Measurements from ENCODE around the gene EGFL7.

The EGFL7 gene

DNA sequence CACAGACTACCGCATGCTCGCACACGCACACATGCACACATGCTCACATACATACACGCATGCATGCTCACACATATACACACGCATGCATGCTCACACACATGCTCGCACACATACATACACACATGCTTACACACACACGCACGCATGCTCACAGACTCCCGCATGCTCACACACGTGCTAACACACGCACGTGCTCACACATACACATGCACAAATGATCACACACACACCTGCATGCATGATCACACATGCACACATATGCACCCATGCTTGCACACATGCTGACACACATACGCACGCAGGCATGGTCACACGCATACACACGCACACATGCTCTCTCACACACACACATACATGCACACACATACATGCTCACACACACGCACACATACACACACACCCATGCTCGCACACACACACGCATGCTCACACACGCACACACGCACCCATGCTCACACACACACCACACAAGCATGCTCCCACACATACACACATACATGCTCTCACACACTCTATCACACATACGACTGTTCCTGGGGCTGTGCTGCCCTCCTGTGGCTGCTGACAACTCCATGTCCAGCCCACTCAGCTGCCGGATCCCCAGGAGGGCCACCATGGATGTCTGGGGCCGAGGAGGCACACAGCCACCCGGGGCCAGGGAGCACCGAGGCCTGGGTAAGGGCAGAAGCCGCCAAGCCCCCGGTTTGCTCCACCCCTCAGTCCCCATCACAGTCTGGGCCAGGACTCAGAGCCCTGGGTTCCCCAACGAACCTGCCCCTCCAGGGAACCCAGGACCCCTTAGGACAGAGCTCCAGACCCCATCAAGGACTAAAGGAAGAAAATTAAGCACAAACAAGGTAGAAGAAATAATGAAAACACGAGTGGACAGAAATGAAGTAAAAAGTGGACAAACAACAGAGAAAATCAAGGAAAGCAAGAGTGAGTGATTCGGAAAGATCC, 31.4 kb upstream of the EGFL7 start (continued):
- peak; percentile 97 for TF ChIP-seq GLIS2 (tag by site-specific recombination; IDR thresholded peaks at IDR 0.05)
- TF ChIP-seq, protein P1, sequence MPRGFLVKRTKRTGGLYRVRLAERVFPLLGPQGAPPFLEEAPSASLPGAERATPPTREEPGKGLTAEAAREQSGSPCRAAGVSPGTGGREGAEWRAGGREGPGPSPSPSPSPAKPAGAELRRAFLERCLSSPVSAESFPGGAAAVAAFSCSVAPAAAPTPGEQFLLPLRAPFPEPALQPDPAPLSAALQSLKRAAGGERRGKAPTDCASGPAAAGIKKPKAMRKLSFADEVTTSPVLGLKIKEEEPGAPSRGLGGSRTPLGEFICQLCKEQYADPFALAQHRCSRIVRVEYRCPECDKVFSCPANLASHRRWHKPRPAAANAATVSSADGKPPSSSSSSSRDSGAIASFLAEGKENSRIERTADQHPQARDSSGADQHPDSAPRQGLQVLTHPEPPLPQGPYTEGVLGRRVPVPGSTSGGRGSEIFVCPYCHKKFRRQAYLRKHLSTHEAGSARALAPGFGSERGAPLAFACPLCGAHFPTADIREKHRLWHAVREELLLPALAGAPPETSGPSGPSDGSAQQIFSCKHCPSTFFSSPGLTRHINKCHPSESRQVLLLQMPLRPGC (tag by site-specific recombination; IDR thresholded peaks at IDR 0.05), result peak; percentile 74; the same call in 1 of the 2 replicates
- TF ChIP-seq ZNF146 (tag by site-specific recombination; IDR thresholded peaks at IDR 0.05), result no peak; the same call in 1 of the 2 replicates
- TF ChIP-seq, protein P2, sequence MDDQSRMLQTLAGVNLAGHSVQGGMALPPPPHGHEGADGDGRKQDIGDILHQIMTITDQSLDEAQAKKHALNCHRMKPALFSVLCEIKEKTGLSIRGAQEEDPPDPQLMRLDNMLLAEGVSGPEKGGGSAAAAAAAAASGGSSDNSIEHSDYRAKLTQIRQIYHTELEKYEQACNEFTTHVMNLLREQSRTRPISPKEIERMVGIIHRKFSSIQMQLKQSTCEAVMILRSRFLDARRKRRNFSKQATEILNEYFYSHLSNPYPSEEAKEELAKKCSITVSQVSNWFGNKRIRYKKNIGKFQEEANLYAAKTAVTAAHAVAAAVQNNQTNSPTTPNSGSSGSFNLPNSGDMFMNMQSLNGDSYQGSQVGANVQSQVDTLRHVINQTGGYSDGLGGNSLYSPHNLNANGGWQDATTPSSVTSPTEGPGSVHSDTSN (CRISPR knock-in tag; IDR thresholded peaks at IDR 0.05), result peak; percentile 66; the same call in 1 of the 2 replicates
- TF ChIP-seq ZNF48 (tag by site-specific recombination; IDR thresholded peaks at IDR 0.05), result no peak
- no peak for TF ChIP-seq ZNF624 (tag by site-specific recombination; IDR thresholded peaks at IDR 0.05)
- TF ChIP-seq, protein P3, sequence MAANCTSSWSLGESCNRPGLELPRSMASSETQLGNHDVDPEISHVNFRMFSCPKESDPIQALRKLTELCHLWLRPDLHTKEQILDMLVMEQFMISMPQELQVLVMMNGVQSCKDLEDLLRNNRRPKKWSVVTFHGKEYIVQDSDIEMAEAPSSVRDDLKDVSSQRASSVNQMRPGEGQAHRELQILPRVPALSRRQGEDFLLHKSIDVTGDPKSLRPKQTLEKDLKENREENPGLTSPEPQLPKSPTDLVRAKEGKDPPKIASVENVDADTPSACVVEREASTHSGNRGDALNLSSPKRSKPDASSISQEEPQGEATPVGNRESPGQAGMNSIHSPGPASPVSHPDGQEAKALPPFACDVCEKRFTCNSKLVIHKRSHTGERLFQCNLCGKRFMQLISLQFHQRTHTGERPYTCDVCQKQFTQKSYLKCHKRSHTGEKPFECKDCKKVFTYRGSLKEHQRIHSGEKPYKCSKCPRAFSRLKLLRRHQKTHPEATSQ (tag by site-specific recombination; IDR thresholded peaks at IDR 0.05), result no peak
- TF ChIP-seq ZNF155 (tag by site-specific recombination; IDR thresholded peaks at IDR 0.05), result no peak
- peak; percentile 92 for TF ChIP-seq SCRT2 (tag by site-specific recombination; IDR thresholded peaks at IDR 0.05)
- no peak for TF ChIP-seq ZNF473 (tag by site-specific recombination; IDR thresholded peaks at IDR 0.05)
- TF ChIP-seq ZNF621 (tag by site-specific recombination; IDR thresholded peaks at IDR 0.05), result no peak
- no peak; the same call in none of the 2 replicates for TF ChIP-seq ZBTB17 (tag by site-specific recombination; IDR thresholded peaks at IDR 0.05)
- TF ChIP-seq ZFP3 (tag by site-specific recombination; IDR thresholded peaks at IDR 0.05; ENCODE audit: low read depth), result no peak
- no peak for TF ChIP-seq ZSCAN30 (tag by site-specific recombination; IDR thresholded peaks at IDR 0.05)
- TF ChIP-seq ZNF768 (tag by site-specific recombination; IDR thresholded peaks at IDR 0.05), result no peak
- TF ChIP-seq ZNF837 (tag by site-specific recombination; IDR thresholded peaks at IDR 0.05), result no peak
- TF ChIP-seq, protein P4, sequence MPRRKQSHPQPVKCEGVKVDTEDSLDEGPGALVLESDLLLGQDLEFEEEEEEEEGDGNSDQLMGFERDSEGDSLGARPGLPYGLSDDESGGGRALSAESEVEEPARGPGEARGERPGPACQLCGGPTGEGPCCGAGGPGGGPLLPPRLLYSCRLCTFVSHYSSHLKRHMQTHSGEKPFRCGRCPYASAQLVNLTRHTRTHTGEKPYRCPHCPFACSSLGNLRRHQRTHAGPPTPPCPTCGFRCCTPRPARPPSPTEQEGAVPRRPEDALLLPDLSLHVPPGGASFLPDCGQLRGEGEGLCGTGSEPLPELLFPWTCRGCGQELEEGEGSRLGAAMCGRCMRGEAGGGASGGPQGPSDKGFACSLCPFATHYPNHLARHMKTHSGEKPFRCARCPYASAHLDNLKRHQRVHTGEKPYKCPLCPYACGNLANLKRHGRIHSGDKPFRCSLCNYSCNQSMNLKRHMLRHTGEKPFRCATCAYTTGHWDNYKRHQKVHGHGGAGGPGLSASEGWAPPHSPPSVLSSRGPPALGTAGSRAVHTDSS (tag by site-specific recombination; IDR thresholded peaks at IDR 0.05), result no peak
- no peak for TF ChIP-seq ZBTB21 (tag by site-specific recombination; IDR thresholded peaks at IDR 0.05)
- TF ChIP-seq HOXA7 (CRISPR knock-in tag; IDR thresholded peaks at IDR 0.05; ENCODE audit: borderline replicate concordance), result no peak
- TF ChIP-seq, protein P5, sequence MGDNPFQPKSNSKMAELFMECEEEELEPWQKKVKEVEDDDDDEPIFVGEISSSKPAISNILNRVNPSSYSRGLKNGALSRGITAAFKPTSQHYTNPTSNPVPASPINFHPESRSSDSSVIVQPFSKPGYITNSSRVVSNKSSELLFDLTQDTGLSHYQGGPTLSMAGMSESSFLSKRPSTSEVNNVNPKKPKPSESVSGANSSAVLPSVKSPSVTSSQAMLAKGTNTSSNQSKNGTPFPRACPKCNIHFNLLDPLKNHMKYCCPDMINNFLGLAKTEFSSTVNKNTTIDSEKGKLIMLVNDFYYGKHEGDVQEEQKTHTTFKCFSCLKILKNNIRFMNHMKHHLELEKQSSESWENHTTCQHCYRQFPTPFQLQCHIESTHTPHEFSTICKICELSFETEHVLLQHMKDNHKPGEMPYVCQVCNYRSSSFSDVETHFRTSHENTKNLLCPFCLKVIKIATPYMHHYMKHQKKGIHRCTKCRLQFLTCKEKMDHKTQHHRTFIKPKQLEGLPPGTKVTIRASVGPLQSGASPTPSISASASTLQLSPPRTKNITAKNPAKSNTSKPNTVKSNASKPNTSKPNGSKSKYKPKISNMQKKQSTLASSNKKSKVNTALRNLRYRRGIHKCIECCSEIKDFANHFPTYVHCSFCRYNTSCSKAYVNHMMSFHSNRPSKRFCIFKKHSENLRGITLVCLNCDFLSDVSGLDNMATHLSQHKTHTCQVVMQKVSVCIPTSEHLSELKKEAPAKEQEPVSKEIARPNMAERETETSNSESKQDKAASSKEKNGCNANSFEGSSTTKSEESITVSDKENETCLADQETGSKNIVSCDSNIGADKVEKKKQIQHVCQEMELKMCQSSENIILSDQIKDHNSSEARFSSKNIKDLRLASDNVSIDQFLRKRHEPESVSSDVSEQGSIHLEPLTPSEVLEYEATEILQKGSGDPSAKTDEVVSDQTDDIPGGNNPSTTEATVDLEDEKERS (tag by site-specific recombination; IDR thresholded peaks at IDR 0.05), result no peak
- no peak for TF ChIP-seq ZNF561 (tag by site-specific recombination; IDR thresholded peaks at IDR 0.05; ENCODE audit: borderline replicate concordance)
- TF ChIP-seq ZSCAN23 (tag by site-specific recombination; IDR thresholded peaks at IDR 0.05), result peak; percentile 45; the same call in 1 of the 2 replicates
- no peak for TF ChIP-seq ZNF433 (tag by site-specific recombination; IDR thresholded peaks at IDR 0.05; ENCODE audit: low read depth)
- TF ChIP-seq ZNF37A (tag by site-specific recombination; IDR thresholded peaks at IDR 0.05), result no peak
- TF ChIP-seq, protein P6, sequence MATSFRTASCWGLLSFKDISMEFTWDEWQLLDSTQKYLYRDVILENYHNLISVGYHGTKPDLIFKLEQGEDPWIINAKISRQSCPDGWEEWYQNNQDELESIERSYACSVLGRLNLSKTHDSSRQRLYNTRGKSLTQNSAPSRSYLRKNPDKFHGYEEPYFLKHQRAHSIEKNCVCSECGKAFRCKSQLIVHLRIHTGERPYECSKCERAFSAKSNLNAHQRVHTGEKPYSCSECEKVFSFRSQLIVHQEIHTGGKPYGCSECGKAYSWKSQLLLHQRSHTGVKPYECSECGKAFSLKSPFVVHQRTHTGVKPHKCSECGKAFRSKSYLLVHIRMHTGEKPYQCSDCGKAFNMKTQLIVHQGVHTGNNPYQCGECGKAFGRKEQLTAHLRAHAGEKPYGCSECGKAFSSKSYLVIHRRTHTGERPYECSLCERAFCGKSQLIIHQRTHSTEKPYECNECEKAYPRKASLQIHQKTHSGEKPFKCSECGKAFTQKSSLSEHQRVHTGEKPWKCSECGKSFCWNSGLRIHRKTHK (tag by site-specific recombination; IDR thresholded peaks at IDR 0.05), result no peak
- no peak for TF ChIP-seq ZNF792 (tag by site-specific recombination; IDR thresholded peaks at IDR 0.05)
- peak; percentile 88 for TF ChIP-seq GLIS1 (tag by site-specific recombination; IDR thresholded peaks at IDR 0.05)
- no peak; the same call in 1 of the 2 replicates for TF ChIP-seq ZNF548 (tag by site-specific recombination; IDR thresholded peaks at IDR 0.05)

Data from HEK293 (cell line).